ENCODE measurements around the gene CNGA4. TPM values are rescaled to one million over a fixed set of nuclear protein-coding genes. Genes with fewer than 3 reads are reported as not detected.

Gene CNGA4
- polyA plus RNA-seq, 2 of the 4 experiments (the other 2 are of a cell fraction): 0.10 to 0.12 TPM

GRCh38 chr11:6201481-6201880, 37.4 kb upstream of the CNGA4 start:
- no peaks in the 10 kb centered on the region for H3K9me3 ChIP-seq
- H3K27ac ChIP-seq: no peak overlapping the region
- CTCF ChIA-PET: interaction anchor here (0.5 to 1.7 kb wide), 3 partner anchors 25 to 152 kb away, joined by 3 to 4 read pairs (median 3); no protein-coding TSS in a partner anchor
- FAIRE-seq: no peak
- no peaks in the 10 kb centered on the region for H3K4me1 ChIP-seq
- ATAC-seq: no peak
- DNase-seq (ENCODE audit: low read depth in 1 of 2, low spot score in 1 of 2): no peak
- POLR2A ChIA-PET: no interaction called here
- H3K4me2 ChIP-seq: no peak overlapping the region
- WGBS (ENCODE audit: missing lambda C conversion rate): 69% methylated on average over 2 of the region's 2 CpGs
- H3K4me3 ChIP-seq: no peak overlapping the region
- TF ChIP-seq FOSL2 (IDR thresholded peaks at IDR 0.05) (no peak), FOSL2 (CRISPR knock-in tag; IDR thresholded peaks at IDR 0.05) (no peak), SREBF2 (IDR thresholded peaks at IDR 0.05) (no peak), TFCP2L1 (CRISPR knock-in tag; IDR thresholded peaks at IDR 0.05) (no peak), JUNB (IDR thresholded peaks at IDR 0.05) (no peak)

GRCh38 chr11:6202041-6202440, 36.8 kb upstream of the CNGA4 start:
- 100% methylated on average over 1 of the region's 1 CpG for WGBS (ENCODE audit: missing lambda C conversion rate)
- H3K4me3 ChIP-seq: no peak overlapping the region
- H3K9me3 ChIP-seq: no peaks in the 10 kb centered on the region
- H3K4me1 ChIP-seq: no peaks in the 10 kb centered on the region
- no peak overlapping the region for H3K4me2 ChIP-seq
- no peak overlapping the region for H3K27ac ChIP-seq
- FAIRE-seq (no peak), DNase-seq (ENCODE audit: low read depth in 1 of 2, low spot score in 1 of 2) (no peak), ATAC-seq (no peak)
- POLR2A ChIA-PET: no interaction called here
- CTCF ChIA-PET: interaction anchor here (0.5 to 1.7 kb wide), 2 partner anchors 24 to 121 kb away, joined by 3 to 4 read pairs; no protein-coding TSS in a partner anchor
- TF ChIP-seq USF2 (IDR thresholded peaks at IDR 0.05): no peak
- no peak for TF ChIP-seq ZNF302 (CRISPR knock-in tag; IDR thresholded peaks at IDR 0.05)
- TF ChIP-seq SMC3 (IDR thresholded peaks at IDR 0.05): no peak
- TF ChIP-seq CHD4 (IDR thresholded peaks at IDR 0.05; ENCODE audit: borderline replicate concordance): no peak
- no peak for TF ChIP-seq CTCF (IDR thresholded peaks at IDR 0.05)
- no peak for TF ChIP-seq HOXB13 (CRISPR knock-in tag; IDR thresholded peaks at IDR 0.05; ENCODE audit: low read depth)
- TF ChIP-seq KDM5A (IDR thresholded peaks at IDR 0.05): no peak
- no peak for TF ChIP-seq CBX2 (IDR thresholded peaks at IDR 0.05; ENCODE audit: borderline replicate concordance, low read depth)
- TF ChIP-seq HES2 (IDR thresholded peaks at IDR 0.05): no peak
- no peak for TF ChIP-seq TP53 (CRISPR knock-in tag; IDR thresholded peaks at IDR 0.05)
- no peak for TF ChIP-seq EHMT2 (IDR thresholded peaks at IDR 0.05; ENCODE audit: low read depth)
- TF ChIP-seq JUNB (IDR thresholded peaks at IDR 0.05): no peak
- TF ChIP-seq CHD2 (IDR thresholded peaks at IDR 0.05; ENCODE audit: low read length, partially characterized antibody): no peak
- no peak for TF ChIP-seq KDM1A (IDR thresholded peaks at IDR 0.05; ENCODE audit: low read depth)
- no peak for TF ChIP-seq RCOR1 (IDR thresholded peaks at IDR 0.05; ENCODE audit: low read depth, low read length)
- TF ChIP-seq HOXB5 (CRISPR knock-in tag; IDR thresholded peaks at IDR 0.05): no peak

GRCh38 chr11:6203327-6203726, 35.6 kb upstream of the CNGA4 start:
- H3K9me3 ChIP-seq: no peaks in the 10 kb centered on the region
- FAIRE-seq (no peak), DNase-seq (ENCODE audit: low read depth in 1 of 2, low spot score in 1 of 2) (no peak), ATAC-seq (no peak)
- no peak overlapping the region for H3K4me3 ChIP-seq
- CTCF ChIA-PET: interaction anchor here (0.6 to 2.1 kb wide), 2 partner anchors 14 to 109 kb away, joined by 4 to 5 read pairs; no protein-coding TSS in a partner anchor
- no peak overlapping the region for H3K4me2 ChIP-seq
- H3K27ac ChIP-seq: no peak overlapping the region
- TF ChIP-seq POLR2A (IDR thresholded peaks at IDR 0.05; ENCODE audit: low read length) (no peak), ELK1 (IDR thresholded peaks at IDR 0.05; ENCODE audit: low read depth, low read length) (no peak), POLR2AphosphoS2 (conservative IDR thresholded peaks at IDR 0.05; ENCODE audit: low read length) (no peak), USF2 (IDR thresholded peaks at IDR 0.05) (no peak), ZFP36 (IDR thresholded peaks at IDR 0.05; ENCODE audit: borderline replicate concordance, partially characterized antibody) (no peak), JUNB (IDR thresholded peaks at IDR 0.05) (no peak), FOSB (CRISPR knock-in tag; IDR thresholded peaks at IDR 0.05) (no peak), ZNF302 (CRISPR knock-in tag; IDR thresholded peaks at IDR 0.05) (no peak), CBX8 (IDR thresholded peaks at IDR 0.05) (no peak), BCL3 (IDR thresholded peaks at IDR 0.05) (no peak), NR3C1 (IDR thresholded peaks at IDR 0.05) (no peak), GATA3 (IDR thresholded peaks at IDR 0.05; ENCODE audit: borderline replicate concordance) (no peak), EP300 (IDR thresholded peaks at IDR 0.05) (no peak), CEBPB (IDR thresholded peaks at IDR 0.05) (no peak), ESRRA (IDR thresholded peaks at IDR 0.05; ENCODE audit: borderline replicate concordance, low read length) (no peak)
- WGBS (ENCODE audit: missing lambda C conversion rate): 80% methylated on average over 3 of the region's 3 CpGs
- POLR2A ChIA-PET: no interaction called here
- no peaks in the 10 kb centered on the region for H3K4me1 ChIP-seq

Measured in A549 (cell line).